ENCODE measurements around the gene OPCML.

Gene OPCML

GRCh38 chr11:133549826-133550225, 17.5 kb upstream of the OPCML start:
- Histone ChIP-seq H3K9ac (ENCODE audit: low read depth, low read length, poor library complexity, severe bottlenecking) (no peak overlapping the region), H3F3A (ENCODE audit: low read depth) (no peaks in the 10 kb centered on the region), H3K4me3 (ENCODE audit: low read length, poor library complexity, severe bottlenecking) (no peak overlapping the region), H3K9me3 (ENCODE audit: insufficient read depth, low read depth, low read length) (peaks cover 5% of the 10 kb centered on the region; the same call in 1 of the 2 replicates), H3K27me3 (ENCODE audit: insufficient read depth, low read length, poor library complexity, severe bottlenecking) (no peaks in the 10 kb centered on the region), H2AFZ (ENCODE audit: low read length) (no peak overlapping the region), H3K36me3 (ENCODE audit: insufficient read depth, low read length) (no peaks in the 10 kb centered on the region), H4K20me1 (ENCODE audit: insufficient read depth, low read length, poor library complexity, severe bottlenecking) (no peaks in the 10 kb centered on the region), H3K9me2 (replicated peaks; ENCODE audit: low read depth, low read length) (no peaks in the 10 kb centered on the region), H3K79me2 (ENCODE audit: insufficient read depth, low read length) (no peaks in the 10 kb centered on the region), H3K4me2 (ENCODE audit: low read depth, low read length, poor library complexity, severe bottlenecking) (no peak overlapping the region), H3K4me1 (ENCODE audit: insufficient read depth, low read length, poor library complexity, severe bottlenecking) (no peaks in the 10 kb centered on the region)
- TF ChIP-seq CTCF (conservative IDR thresholded peaks at IDR 0.05; ENCODE audit: low read length) = no peak
- TF ChIP-seq EZH2phosphoT487 (IDR thresholded peaks at IDR 0.05; ENCODE audit: borderline replicate concordance) = no peak

GRCh38 chr11:133548641-133549040, 16.3 kb upstream of the OPCML start:
- TF ChIP-seq CTCF (conservative IDR thresholded peaks at IDR 0.05; ENCODE audit: low read length) = no peak
- TF ChIP-seq EZH2phosphoT487 (IDR thresholded peaks at IDR 0.05; ENCODE audit: borderline replicate concordance) = no peak
- no peaks in the 10 kb centered on the region for H3K9me2 ChIP-seq (replicated peaks; ENCODE audit: low read depth, low read length)

GRCh38 chr11:133547808-133548494, 15.7 kb upstream of the OPCML start:
- Histone ChIP-seq H3K79me2 (ENCODE audit: insufficient read depth, low read length) (no peaks in the 10 kb centered on the region), H3F3A (ENCODE audit: low read depth) (no peaks in the 10 kb centered on the region), H3K4me3 (ENCODE audit: low read length, poor library complexity, severe bottlenecking) (no peak overlapping the region), H3K4me1 (ENCODE audit: insufficient read depth, low read length, poor library complexity, severe bottlenecking) (no peaks in the 10 kb centered on the region), H2AFZ (ENCODE audit: low read length) (no peak overlapping the region), H4K20me1 (ENCODE audit: insufficient read depth, low read length, poor library complexity, severe bottlenecking) (no peaks in the 10 kb centered on the region), H3K4me2 (ENCODE audit: low read depth, low read length, poor library complexity, severe bottlenecking) (no peak overlapping the region), H3K36me3 (ENCODE audit: insufficient read depth, low read length) (no peaks in the 10 kb centered on the region), H3K9me2 (replicated peaks; ENCODE audit: low read depth, low read length) (no peaks in the 10 kb centered on the region), H3K9me3 (ENCODE audit: insufficient read depth, low read depth, low read length) (peaks cover under 1% of the 10 kb centered on the region; the same call in 1 of the 2 replicates), H3K9ac (ENCODE audit: low read depth, low read length, poor library complexity, severe bottlenecking) (no peak overlapping the region), H3K27me3 (ENCODE audit: insufficient read depth, low read length, poor library complexity, severe bottlenecking) (no peaks in the 10 kb centered on the region)
- TF ChIP-seq EZH2phosphoT487 (IDR thresholded peaks at IDR 0.05; ENCODE audit: borderline replicate concordance) (no peak), CTCF (conservative IDR thresholded peaks at IDR 0.05; ENCODE audit: low read length) (no peak)

More at GRCh38 chr11:133548641-133549040, 16.3 kb upstream of the OPCML start:
- Histone ChIP-seq H3F3A (ENCODE audit: low read depth) (no peaks in the 10 kb centered on the region), H4K20me1 (ENCODE audit: insufficient read depth, low read length, poor library complexity, severe bottlenecking) (no peaks in the 10 kb centered on the region), H3K36me3 (ENCODE audit: insufficient read depth, low read length) (no peaks in the 10 kb centered on the region), H3K4me2 (ENCODE audit: low read depth, low read length, poor library complexity, severe bottlenecking) (no peak overlapping the region), H3K9me3 (ENCODE audit: insufficient read depth, low read depth, low read length) (peaks cover 5% of the 10 kb centered on the region; the same call in 1 of the 2 replicates), H2AFZ (ENCODE audit: low read length) (no peak overlapping the region), H3K9ac (ENCODE audit: low read depth, low read length, poor library complexity, severe bottlenecking) (no peak overlapping the region), H3K79me2 (ENCODE audit: insufficient read depth, low read length) (no peaks in the 10 kb centered on the region), H3K4me1 (ENCODE audit: insufficient read depth, low read length, poor library complexity, severe bottlenecking) (no peaks in the 10 kb centered on the region), H3K27me3 (ENCODE audit: insufficient read depth, low read length, poor library complexity, severe bottlenecking) (no peaks in the 10 kb centered on the region), H3K4me3 (ENCODE audit: low read length, poor library complexity, severe bottlenecking) (no peak overlapping the region)
